Suprapubic skin (tissue), 3 donors: ENCODE data around the gene DUSP1.
A peak's percentile ranks its signal among the peaks of the same experiment; 100 is the strongest.

Experiments used
- EP300 ChIP-seq: sonication (generic); formaldehyde crosslinking; IDR thresholded peaks from one replicate; pipeline ENCODE4 v1.6.1; 2017; ENCODE audit warnings: antibody characterized with exemption
- POLR2A ChIP-seq, 2 donors: fragments of 450-650 bp; IDR thresholded peaks; one replicate each; pipeline ENCODE4 v1.6.1; 2017; ENCODE audit warnings: antibody characterized with exemption in 2 of 2, mild to moderate bottlenecking in 2 of 2, moderate library complexity in 2 of 2
- TF ChIP-seq, protein P1 (sequence below), 2 donors: fragments of 200-600 bp in 1 of 2; fragments of 450-650 bp in 1 of 2; sonication (generic) in 1 of 2; IDR thresholded peaks; one replicate each; pipeline ENCODE4 v1.5.1; 2016 to 2019; ENCODE audit warnings: antibody characterized with exemption in 2 of 2, mild to moderate bottlenecking in 1 of 2, moderate library complexity in 1 of 2

DNA sequence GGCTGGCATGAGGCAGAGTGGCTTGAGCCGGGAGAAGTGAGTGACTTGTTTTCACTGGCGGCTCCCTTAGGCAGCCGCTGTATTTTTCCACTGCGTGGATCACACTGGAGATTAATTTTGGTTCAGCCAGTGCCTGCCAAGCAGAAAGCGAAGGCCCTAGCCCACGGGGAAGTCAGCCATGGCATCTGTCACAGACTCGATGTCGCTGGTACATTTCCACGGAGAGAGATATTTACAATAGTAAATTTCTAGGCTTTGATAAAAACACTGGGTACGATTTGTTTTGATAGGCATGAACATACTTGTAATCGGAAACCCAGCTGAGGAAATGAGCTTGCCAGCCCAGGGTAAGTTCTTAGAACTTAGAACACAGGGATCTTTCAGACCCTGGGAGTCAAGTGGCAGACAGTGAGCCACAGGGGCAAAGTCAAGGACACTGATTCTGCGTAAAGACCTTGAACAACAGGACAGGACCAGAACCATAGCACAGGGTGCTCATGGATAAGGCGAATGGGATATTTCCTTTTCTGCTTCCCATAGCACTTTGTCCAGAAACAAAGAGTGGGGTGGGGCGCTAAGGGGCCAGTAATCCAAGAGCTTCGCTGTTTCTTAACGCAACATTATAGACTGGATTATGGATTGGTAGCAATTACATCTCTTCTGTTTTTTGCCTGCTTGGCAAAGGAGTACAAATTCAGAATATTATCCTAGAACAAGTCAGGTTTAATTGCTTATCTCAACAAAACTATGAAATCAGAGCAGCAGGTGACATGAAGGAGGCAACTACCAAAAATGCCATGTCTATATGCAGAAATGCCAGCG is 4.5 kb downstream of the DUSP1 start:
- TF ChIP-seq, protein P1, sequence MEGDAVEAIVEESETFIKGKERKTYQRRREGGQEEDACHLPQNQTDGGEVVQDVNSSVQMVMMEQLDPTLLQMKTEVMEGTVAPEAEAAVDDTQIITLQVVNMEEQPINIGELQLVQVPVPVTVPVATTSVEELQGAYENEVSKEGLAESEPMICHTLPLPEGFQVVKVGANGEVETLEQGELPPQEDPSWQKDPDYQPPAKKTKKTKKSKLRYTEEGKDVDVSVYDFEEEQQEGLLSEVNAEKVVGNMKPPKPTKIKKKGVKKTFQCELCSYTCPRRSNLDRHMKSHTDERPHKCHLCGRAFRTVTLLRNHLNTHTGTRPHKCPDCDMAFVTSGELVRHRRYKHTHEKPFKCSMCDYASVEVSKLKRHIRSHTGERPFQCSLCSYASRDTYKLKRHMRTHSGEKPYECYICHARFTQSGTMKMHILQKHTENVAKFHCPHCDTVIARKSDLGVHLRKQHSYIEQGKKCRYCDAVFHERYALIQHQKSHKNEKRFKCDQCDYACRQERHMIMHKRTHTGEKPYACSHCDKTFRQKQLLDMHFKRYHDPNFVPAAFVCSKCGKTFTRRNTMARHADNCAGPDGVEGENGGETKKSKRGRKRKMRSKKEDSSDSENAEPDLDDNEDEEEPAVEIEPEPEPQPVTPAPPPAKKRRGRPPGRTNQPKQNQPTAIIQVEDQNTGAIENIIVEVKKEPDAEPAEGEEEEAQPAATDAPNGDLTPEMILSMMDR (IDR thresholded peaks at IDR 0.05), result peak in 1 of 2 donors; percentile 3
- TF ChIP-seq POLR2A (IDR thresholded peaks at IDR 0.05), result peak; percentile 67 to 77
- no peak for TF ChIP-seq EP300
